ENCODE results near the gene TLCD4. TPM values are rescaled to one million over a fixed set of nuclear protein-coding genes. Genes with fewer than 3 reads are reported as not detected.

Gene TLCD4
- total RNA-seq, 1 donor from 2014 or later, result 2.7 TPM

DNA sequence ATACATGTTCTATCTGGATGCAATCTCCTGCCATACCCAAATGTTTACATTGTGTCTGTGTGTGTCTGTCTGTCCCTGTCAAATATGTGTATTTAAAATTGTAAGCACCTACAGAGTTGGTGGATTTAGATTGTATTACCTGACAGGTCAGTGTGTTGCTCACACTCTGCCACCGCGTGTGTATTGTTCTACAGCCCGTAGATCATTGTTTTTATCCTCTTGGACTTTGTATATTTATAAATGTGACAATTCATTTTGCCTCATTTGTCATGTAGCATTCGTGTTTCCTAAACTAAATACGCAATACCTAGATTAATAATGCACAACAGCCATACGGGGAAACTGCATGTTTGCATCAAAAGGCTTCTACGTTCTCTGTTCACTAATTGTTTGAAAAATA is 45.0 kb upstream of the TLCD4 start:
- Histone ChIP-seq H3K9me3 (no peaks in the 10 kb centered on the region), H3K4me3 (peak overlapping the region; percentile 67 to 71), H3K27me3 (no peaks in the 10 kb centered on the region), H3K36me3 (no peaks in the 10 kb centered on the region), H3K4me1 (peaks cover 0 to 3% of the 10 kb centered on the region in 2 donors), H3K27ac (peak overlapping the region; percentile 88 to 89)
- DNase-seq (ENCODE audit: low spot score in 2 of 2), result no peak
- TF ChIP-seq, protein P1, sequence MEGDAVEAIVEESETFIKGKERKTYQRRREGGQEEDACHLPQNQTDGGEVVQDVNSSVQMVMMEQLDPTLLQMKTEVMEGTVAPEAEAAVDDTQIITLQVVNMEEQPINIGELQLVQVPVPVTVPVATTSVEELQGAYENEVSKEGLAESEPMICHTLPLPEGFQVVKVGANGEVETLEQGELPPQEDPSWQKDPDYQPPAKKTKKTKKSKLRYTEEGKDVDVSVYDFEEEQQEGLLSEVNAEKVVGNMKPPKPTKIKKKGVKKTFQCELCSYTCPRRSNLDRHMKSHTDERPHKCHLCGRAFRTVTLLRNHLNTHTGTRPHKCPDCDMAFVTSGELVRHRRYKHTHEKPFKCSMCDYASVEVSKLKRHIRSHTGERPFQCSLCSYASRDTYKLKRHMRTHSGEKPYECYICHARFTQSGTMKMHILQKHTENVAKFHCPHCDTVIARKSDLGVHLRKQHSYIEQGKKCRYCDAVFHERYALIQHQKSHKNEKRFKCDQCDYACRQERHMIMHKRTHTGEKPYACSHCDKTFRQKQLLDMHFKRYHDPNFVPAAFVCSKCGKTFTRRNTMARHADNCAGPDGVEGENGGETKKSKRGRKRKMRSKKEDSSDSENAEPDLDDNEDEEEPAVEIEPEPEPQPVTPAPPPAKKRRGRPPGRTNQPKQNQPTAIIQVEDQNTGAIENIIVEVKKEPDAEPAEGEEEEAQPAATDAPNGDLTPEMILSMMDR (IDR thresholded peaks at IDR 0.05), result no peak
- intact Hi-C loops (cut with DNase I), result no loop called here

GRCh38 chr1:95072532-95073419 is 44.4 kb upstream of the TLCD4 start, which contains the start of gene ALG14:
Gene ALG14 (minus strand): TSS chr1:95072951. CDS start chr1:95072898, 53 bp downstream.
- no peaks in the 10 kb centered on the region for H3K9me3 ChIP-seq
- TF ChIP-seq, protein P1 (IDR thresholded peaks at IDR 0.05), result no peak
- no peaks in the 10 kb centered on the region for H3K27me3 ChIP-seq
- peak within 1 kb of the TSS; percentile 67 to 71 for H3K4me3 ChIP-seq
- intact Hi-C loops (cut with DNase I), result loop anchor here (1.0 kb wide), 2 partner anchors 45 to 162 kb away; partner anchors contain the start of genes RWDD3 and TLCD4
- DNase-seq (ENCODE audit: low spot score in 2 of 2), result peak; percentile 72 to 96
- H3K27ac ChIP-seq, result peak within 1 kb of the TSS; percentile 88 to 89
- H3K36me3 ChIP-seq, result no peaks in the 10 kb centered on the region
- peaks cover 0 to 3% of the 10 kb centered on the region in 2 donors for H3K4me1 ChIP-seq

- no peak for DNase-seq (ENCODE audit: low spot score in 2 of 2)
- intact Hi-C loops (cut with DNase I), result loop anchor here (1.0 kb wide), 2 partner anchors 44 to 161 kb away; partner anchors contain the start of genes RWDD3 and TLCD4
These were observed 43.7 kb upstream of the TLCD4 start for GRCh38 chr1:95073446-95073845.

GRCh38 chr1:95076034-95076433 is 41.1 kb upstream of the TLCD4 start:
- no peak overlapping the region for H3K27ac ChIP-seq
- intact Hi-C loops (cut with DNase I), result no loop called here

More at GRCh38 chr1:95073446-95073845, 43.7 kb upstream of the TLCD4 start:
- H3K27ac ChIP-seq, result peak overlapping the region; percentile 88 to 89
- peaks cover 0 to 3% of the 10 kb centered on the region in 2 donors for H3K4me1 ChIP-seq
- no peaks in the 10 kb centered on the region for H3K27me3 ChIP-seq
- no peaks in the 10 kb centered on the region for H3K36me3 ChIP-seq
- TF ChIP-seq, protein P1 (IDR thresholded peaks at IDR 0.05), result no peak
- H3K9me3 ChIP-seq, result no peaks in the 10 kb centered on the region
- peak overlapping the region; percentile 67 to 71 for H3K4me3 ChIP-seq

DNA sequence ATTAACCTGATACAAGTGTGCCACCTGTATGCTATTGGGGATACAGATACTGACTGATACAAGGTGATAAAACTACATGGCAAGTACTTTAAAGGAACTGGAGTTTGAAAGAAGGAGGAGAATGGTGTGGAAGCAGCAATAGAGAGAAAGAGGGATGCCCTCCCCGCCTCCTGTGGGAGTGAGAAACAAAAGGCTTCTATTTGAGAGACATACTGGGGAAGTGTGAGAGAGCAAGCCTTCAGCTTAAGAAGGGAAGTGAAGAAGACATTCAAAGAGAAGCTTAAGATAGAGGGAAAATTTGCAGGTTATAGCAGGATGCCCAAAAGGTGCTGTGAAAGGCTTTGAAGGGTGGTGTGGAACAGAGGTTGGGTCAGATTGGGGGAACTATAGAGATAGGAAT is 36.7 kb upstream of the TLCD4 start:
- intact Hi-C loops (cut with DNase I), result no loop called here
- Histone ChIP-seq H3K36me3 (no peaks in the 10 kb centered on the region), H3K4me1 (no peaks in the 10 kb centered on the region), H3K27me3 (no peaks in the 10 kb centered on the region), H3K9me3 (no peaks in the 10 kb centered on the region), H3K4me3 (no peak overlapping the region), H3K27ac (no peak overlapping the region)
- TF ChIP-seq, protein P1 (IDR thresholded peaks at IDR 0.05), result no peak
- DNase-seq (ENCODE audit: low spot score in 2 of 2), result no peak

More at GRCh38 chr1:95076034-95076433, 41.1 kb upstream of the TLCD4 start:
- no peak for DNase-seq (ENCODE audit: low spot score in 2 of 2)
- Histone ChIP-seq H3K36me3 (no peaks in the 10 kb centered on the region), H3K9me3 (no peaks in the 10 kb centered on the region), H3K27me3 (no peaks in the 10 kb centered on the region), H3K4me3 (no peak overlapping the region), H3K4me1 (peaks cover 0 to 3% of the 10 kb centered on the region in 2 donors)
- TF ChIP-seq, protein P1 (IDR thresholded peaks at IDR 0.05), result no peak
